Endothelial cell (in vitro differentiated cells): ENCODE results near the gene VLDLR. TPM values are rescaled to one million over a fixed set of nuclear protein-coding genes. Genes with fewer than 3 reads are reported as not detected.

Source experiments
- DNase-seq: peaks from one replicate; pipeline ENCODE4 v3.0.0; 2021; ENCODE audit warnings: low spot score
- H3K27ac Mint-ChIP-seq: one replicate; pipeline ENCODE4 v1.8.0; 2021; ENCODE audit warnings: mixed read lengths, inconsistent platforms; ENCODE audit not compliant: unreplicated experiment
- H3K27me3 Mint-ChIP-seq: one replicate; pipeline ENCODE4 v1.8.0; 2021; ENCODE audit warnings: mild to moderate bottlenecking, moderate library complexity, mixed read lengths, inconsistent platforms; ENCODE audit not compliant: unreplicated experiment
- H3K36me3 Mint-ChIP-seq: one replicate; pipeline ENCODE4 v1.8.0; 2021; ENCODE audit warnings: mild to moderate bottlenecking, low read depth, mixed read lengths, inconsistent platforms; ENCODE audit not compliant: unreplicated experiment
- H3K4me1 Mint-ChIP-seq: one replicate; pipeline ENCODE4 v1.8.0; 2021; ENCODE audit warnings: mild to moderate bottlenecking, mixed read lengths, inconsistent platforms; ENCODE audit not compliant: unreplicated experiment
- H3K4me3 Mint-ChIP-seq: one replicate; pipeline ENCODE4 v1.8.0; 2021; ENCODE audit warnings: mild to moderate bottlenecking, mixed read lengths, inconsistent platforms; ENCODE audit not compliant: unreplicated experiment
- H3K9me3 Mint-ChIP-seq: one replicate; pipeline ENCODE4 v1.8.0; 2021; ENCODE audit warnings: mixed read lengths, inconsistent platforms; ENCODE audit not compliant: unreplicated experiment
- CTCF ChIP-seq: fragments of 200-600 bp; sonication (generic); IDR thresholded peaks from one replicate; pipeline ENCODE4 v1.5.0; 2021; ENCODE audit warnings: antibody characterized with exemption; ENCODE audit not compliant: unreplicated experiment
- total RNA-seq: library from RNA; stranded (reverse); fragmentation: NEBNext Ultra II Directional; extraction: Animal tissue kit (Norgen Biotek cat#: 25700); gene quantifications from one replicate; pipeline ENCODE4 v1.2.1, GENCODE V29; 2021; ENCODE audit not compliant: unreplicated experiment

The VLDLR gene
- total RNA-seq, 1 donor from 2014 or later = 4.4 TPM

DNA sequence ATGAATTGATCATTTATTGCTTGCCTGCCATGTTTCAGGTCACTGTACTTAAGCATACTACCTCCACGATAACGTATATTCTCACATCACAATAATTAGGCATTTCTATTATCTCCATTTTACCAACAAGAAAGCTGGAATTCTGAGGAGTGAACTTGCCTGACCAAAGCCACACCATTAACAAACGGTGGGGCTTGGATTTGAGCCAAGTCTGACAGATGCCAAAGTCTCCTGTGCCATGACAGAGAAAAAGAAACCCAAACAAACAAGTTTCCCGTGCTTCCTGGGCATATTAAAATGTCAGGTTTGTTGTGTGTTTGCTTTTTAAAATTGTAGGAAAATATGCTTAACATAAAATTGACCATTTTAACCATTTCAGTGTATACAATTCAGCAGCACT is 54.9 kb downstream of the VLDLR start:
- Mint-ChIP-seq H3K36me3 (no peaks in the 10 kb centered on the region), H3K9me3 (no peaks in the 10 kb centered on the region), H3K4me1 (peaks cover 12% of the 10 kb centered on the region), H3K4me3 (no peak overlapping the region), H3K27ac (no peak overlapping the region), H3K27me3 (no peaks in the 10 kb centered on the region)
- no peak for TF ChIP-seq CTCF
- no peak for DNase-seq

GRCh38 chr9:2677915-2678889 is 56.6 kb downstream of the VLDLR start:
- Mint-ChIP-seq H3K4me3 (no peak overlapping the region), H3K36me3 (no peaks in the 10 kb centered on the region), H3K27ac (peak overlapping the region; percentile 20), H3K27me3 (no peaks in the 10 kb centered on the region), H3K9me3 (no peaks in the 10 kb centered on the region), H3K4me1 (peaks cover 12% of the 10 kb centered on the region)
- no peak for TF ChIP-seq CTCF
- no peak for DNase-seq

DNA sequence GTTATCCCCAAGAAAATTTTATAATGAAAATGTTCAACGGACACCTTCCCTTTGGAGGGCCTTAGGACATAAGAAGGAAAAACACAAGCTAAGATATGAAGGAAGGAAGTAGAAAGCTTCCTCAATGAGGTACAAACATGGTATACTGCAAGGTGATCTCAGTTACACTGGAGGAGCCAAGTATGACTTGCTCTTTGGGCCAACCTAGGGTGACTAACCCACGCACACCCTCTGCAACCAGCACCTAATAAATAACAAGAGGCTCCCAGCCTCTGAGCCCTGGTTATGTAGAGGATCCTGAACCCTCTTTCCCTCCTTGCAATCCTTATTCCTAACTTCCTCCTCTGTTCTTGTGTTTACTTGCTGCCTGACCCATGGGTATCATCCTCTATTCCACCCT is 57.4 kb downstream of the VLDLR start:
- no peak for TF ChIP-seq CTCF
- no peak overlapping the region for H3K4me3 Mint-ChIP-seq
- H3K27me3 Mint-ChIP-seq = no peaks in the 10 kb centered on the region
- no peaks in the 10 kb centered on the region for H3K36me3 Mint-ChIP-seq
- H3K4me1 Mint-ChIP-seq = peaks cover 12% of the 10 kb centered on the region
- no peak overlapping the region for H3K27ac Mint-ChIP-seq
- H3K9me3 Mint-ChIP-seq = no peaks in the 10 kb centered on the region
- DNase-seq = no peak

DNA sequence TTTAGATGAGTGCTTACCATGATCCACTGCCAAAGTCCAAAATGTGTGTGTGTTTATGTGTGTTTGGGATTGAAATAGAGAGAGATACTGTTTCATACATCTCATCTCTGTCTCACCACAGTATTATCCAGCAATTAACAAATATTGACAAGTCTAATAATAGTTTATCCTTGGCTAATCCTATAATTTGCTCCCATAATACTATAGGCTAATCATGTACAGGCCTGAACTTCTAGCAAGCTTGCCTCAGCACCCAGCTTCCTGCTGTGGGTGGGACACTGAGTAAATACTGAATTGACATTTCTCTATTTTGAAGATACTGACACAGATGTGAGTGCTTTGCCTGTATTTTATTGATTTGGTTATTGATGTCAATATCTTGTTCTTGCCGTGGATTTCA is 60.4 kb downstream of the VLDLR start:
- H3K9me3 Mint-ChIP-seq = no peaks in the 10 kb centered on the region
- no peak overlapping the region for H3K4me3 Mint-ChIP-seq
- DNase-seq = no peak
- no peak for TF ChIP-seq CTCF
- no peak overlapping the region for H3K27ac Mint-ChIP-seq
- peaks cover 12% of the 10 kb centered on the region for H3K4me1 Mint-ChIP-seq
- no peaks in the 10 kb centered on the region for H3K36me3 Mint-ChIP-seq
- H3K27me3 Mint-ChIP-seq = no peaks in the 10 kb centered on the region

DNA sequence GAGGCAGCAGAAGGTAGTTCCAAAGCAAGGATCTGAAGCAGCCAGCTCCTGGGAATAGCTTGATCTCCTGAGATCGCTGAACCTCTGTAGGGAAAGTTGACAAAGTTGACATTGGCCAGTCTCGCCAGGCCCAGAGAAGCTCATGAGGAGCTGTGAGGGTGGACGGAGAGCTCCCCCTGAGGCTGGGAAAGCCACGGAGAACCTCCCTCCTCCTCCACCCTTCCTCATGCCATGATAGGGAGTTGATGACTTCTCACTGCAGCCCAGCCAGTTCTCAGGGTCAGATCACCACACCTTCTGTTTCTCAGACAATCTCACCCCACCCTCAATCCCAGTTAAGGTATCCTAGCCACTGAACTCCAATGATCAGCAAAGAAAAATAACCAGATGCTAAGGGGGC is 65.3 kb downstream of the VLDLR start:
- peaks cover 23% of the 10 kb centered on the region for H3K4me1 Mint-ChIP-seq
- H3K9me3 Mint-ChIP-seq = no peaks in the 10 kb centered on the region
- no peak overlapping the region for H3K4me3 Mint-ChIP-seq
- no peak for TF ChIP-seq CTCF
- no peaks in the 10 kb centered on the region for H3K27me3 Mint-ChIP-seq
- H3K27ac Mint-ChIP-seq = no peak overlapping the region
- DNase-seq = no peak
- no peaks in the 10 kb centered on the region for H3K36me3 Mint-ChIP-seq
